K562 (cell line): ENCODE data around the gene ZFAND2A. TPM values are rescaled to one million over a fixed set of nuclear protein-coding genes. Genes with fewer than 3 reads are reported as not detected.
A peak's percentile ranks its signal among the peaks of the same experiment; 100 is the strongest.

ENCODE experiments used
- ATF1 ChIP-seq, 2 experiments: fragments of 450-650 bp in 1 of 2; IDR thresholded peaks; 2 replicates each; pipeline ENCODE4 v1.6.1; 2016; ENCODE audit warnings: missing compliant biosample characterization in 1 of 2, missing genetic modification characterization in 1 of 2
- BCL6 ChIP-seq: fragments of 250-450 bp; sonication (Bioruptor Pico); IDR thresholded peaks from 2 replicates; pipeline ENCODE4 v1.4.0; 2020
- CEBPG ChIP-seq, 3 experiments: fragments of 200-800 bp in 1 of 3; sonication (Bioruptor generic) in 1 of 3; sonication (generic) in 1 of 3; formaldehyde crosslinking in 1 of 3; IDR thresholded peaks in 2 of 3; conservative IDR thresholded peaks in 1 of 3; 2 replicates each; pipeline versions ENCODE4 v1.6.1 to v1.8.0; 2016 to 2022; ENCODE audit warnings: missing compliant biosample characterization in 2 of 3, missing genetic modification characterization in 2 of 3, mild to moderate bottlenecking in 1 of 3, missing genetic modification reagents in 1 of 3
- FOXA3 ChIP-seq, 2 experiments: fragments of 450-650 bp in 1 of 2; sonication (generic) in 1 of 2; formaldehyde crosslinking; IDR thresholded peaks in 1 of 2; conservative IDR thresholded peaks in 1 of 2; 2 replicates each; pipeline versions ENCODE4 v1.4.0 to v1.8.0; 2020 to 2022; ENCODE audit warnings: mild to moderate bottlenecking in 2 of 2, missing genetic modification reagents in 1 of 2
- GABPA ChIP-seq: fragments of 200-800 bp; sonication (Bioruptor generic); conservative IDR thresholded peaks from 2 replicates; pipeline ENCODE4 v1.6.1; 2016; ENCODE audit warnings: low read depth, missing genetic modification characterization, missing compliant biosample characterization
- HNRNPLL ChIP-seq: fragments of 200-400 bp; formaldehyde crosslinking; IDR thresholded peaks from 2 replicates; pipeline ENCODE4 v1.6.1; 2017; ENCODE audit warnings: low read length, low read depth, mild to moderate bottlenecking; ENCODE audit not compliant: poor library complexity, severe bottlenecking
- KLF16 ChIP-seq: IDR thresholded peaks from 2 replicates; pipeline ENCODE4 v1.6.1; 2016; ENCODE audit warnings: antibody characterized with exemption
- MAZ ChIP-seq, 2 experiments: fragments of 450-650 bp in 1 of 2; sonication (generic) in 1 of 2; formaldehyde crosslinking; IDR thresholded peaks in 1 of 2; conservative IDR thresholded peaks in 1 of 2; 2 replicates each; pipeline versions ENCODE4 v1.4.0 to v1.5.0; 2020; ENCODE audit warnings: mild to moderate bottlenecking in 1 of 2, missing genetic modification reagents in 1 of 2
- MIER1 ChIP-seq: fragments of 450-650 bp; IDR thresholded peaks from 2 replicates; pipeline ENCODE4 v1.6.1; 2016; ENCODE audit warnings: antibody characterized with exemption, mild to moderate bottlenecking, low read depth
- MYC ChIP-seq, 2 experiments: fragments of 250-450 bp in 1 of 2; sonication (Bioruptor Pico) in 1 of 2; IDR thresholded peaks; 2 replicates each; pipeline versions ENCODE4 v1.5.1 to v1.6.1; 2012 to 2021; ENCODE audit warnings: low read depth in 2 of 2, borderline replicate concordance in 1 of 2, improper control_type of control experiment in 1 of 2, low read length in 1 of 2, mild to moderate bottlenecking in 1 of 2, moderate library complexity in 1 of 2
- PCBP1 ChIP-seq: fragments of 200-400 bp; formaldehyde crosslinking; IDR thresholded peaks from 2 replicates; pipeline ENCODE4 v1.6.1; 2018; ENCODE audit warnings: mild to moderate bottlenecking, low read depth, low read length; ENCODE audit not compliant: poor library complexity, severe bottlenecking
- POLR2A ChIP-seq: fragments of 450-650 bp; conservative IDR thresholded peaks from 2 replicates; pipeline ENCODE4 v1.6.1; 2016
- POLR2B ChIP-seq: fragments of 450-650 bp; IDR thresholded peaks from 2 replicates; pipeline ENCODE4 v1.6.1; 2018; ENCODE audit warnings: low read depth; ENCODE audit not compliant: partially characterized antibody
- SP1 ChIP-seq: sonication (generic); formaldehyde crosslinking; IDR thresholded peaks from 2 replicates; pipeline ENCODE4 v1.8.1; 2022; ENCODE audit warnings: mild to moderate bottlenecking, missing genetic modification reagents
- SUPT5H ChIP-seq: fragments of 450-650 bp; IDR thresholded peaks from 2 replicates; pipeline ENCODE4 v1.6.1; 2016
- ZC3H11A ChIP-seq: IDR thresholded peaks from 2 replicates; pipeline ENCODE4 v1.6.1; 2012; ENCODE audit warnings: low read depth, low read length, improper control_type of control experiment
- ZNF76 ChIP-seq: fragments of 250-450 bp; sonication (Bioruptor Pico); IDR thresholded peaks from 2 replicates; pipeline ENCODE4 v1.4.0; 2020; ENCODE audit warnings: mild to moderate bottlenecking, moderate library complexity, borderline replicate concordance
- polyA plus RNA-seq, 8 experiments: library from polyadenylated mRNA; depleted of rRNA in 4 of 8; stranded (reverse) in 5 of 8; unstranded in 3 of 8; fragments of >200 nt; fragmentation: Nextera tagmentation in 2 of 8; fragmentation: Illumina TruSeq in 1 of 8; extraction: Ambion mirVana in 2 of 8; extraction: Trizol in 1 of 8; gene quantifications; 2 replicates each; pipeline versions ENCODE4 v1.2.1 to v1.2.3, GENCODE V29; 2011 to 2014; ENCODE audit warnings: inconsistent platforms in 1 of 8, missing spikeins in 1 of 8
- total RNA-seq, 7 experiments: library from RNA; depleted of rRNA in 6 of 7; stranded (reverse); fragments of >200 nt in 6 of 7; fragmentation: Illumina TruSeq in 2 of 7; extraction: Trizol in 2 of 7; gene quantifications; 2 replicates each; pipeline versions ENCODE4 v1.2.1 to v1.2.3, GENCODE V29; 2011 to 2021; ENCODE audit warnings: low replicate concordance in 1 of 7
- TF ChIP-seq, protein P1 (sequence below): fragments of 450-650 bp; formaldehyde crosslinking; IDR thresholded peaks from 2 replicates; pipeline ENCODE4 v1.4.0; 2022; ENCODE audit warnings: mild to moderate bottlenecking, moderate library complexity
- TF ChIP-seq, protein P2 (sequence below), 3 experiments: IDR thresholded peaks in 2 of 3; conservative IDR thresholded peaks in 1 of 3; 2 replicates each; pipeline ENCODE4 v1.5.1; 2011 to 2012; ENCODE audit warnings: low read length in 3 of 3, mild to moderate bottlenecking in 3 of 3, control low read depth in 2 of 3, improper control_type of control experiment in 1 of 3, inconsistent platforms in 1 of 3, low read depth in 1 of 3, mixed read lengths in 1 of 3, moderate library complexity in 1 of 3; ENCODE audit not compliant: insufficient read depth in 2 of 3
- TF ChIP-seq, protein P3 (sequence below): fragments of 200-800 bp; sonication (Bioruptor generic); IDR thresholded peaks from 2 replicates; pipeline ENCODE4 v1.6.1; 2017; ENCODE audit warnings: missing genetic modification characterization, missing compliant biosample characterization

ZFAND2A gene
- total and polyA plus RNA-seq, 9 of the 15 experiments (the other 6 are each of a cell fraction or from before 2014, with no cell fraction given), result 16.8 to 56.8 (median 26.1) TPM

DNA sequence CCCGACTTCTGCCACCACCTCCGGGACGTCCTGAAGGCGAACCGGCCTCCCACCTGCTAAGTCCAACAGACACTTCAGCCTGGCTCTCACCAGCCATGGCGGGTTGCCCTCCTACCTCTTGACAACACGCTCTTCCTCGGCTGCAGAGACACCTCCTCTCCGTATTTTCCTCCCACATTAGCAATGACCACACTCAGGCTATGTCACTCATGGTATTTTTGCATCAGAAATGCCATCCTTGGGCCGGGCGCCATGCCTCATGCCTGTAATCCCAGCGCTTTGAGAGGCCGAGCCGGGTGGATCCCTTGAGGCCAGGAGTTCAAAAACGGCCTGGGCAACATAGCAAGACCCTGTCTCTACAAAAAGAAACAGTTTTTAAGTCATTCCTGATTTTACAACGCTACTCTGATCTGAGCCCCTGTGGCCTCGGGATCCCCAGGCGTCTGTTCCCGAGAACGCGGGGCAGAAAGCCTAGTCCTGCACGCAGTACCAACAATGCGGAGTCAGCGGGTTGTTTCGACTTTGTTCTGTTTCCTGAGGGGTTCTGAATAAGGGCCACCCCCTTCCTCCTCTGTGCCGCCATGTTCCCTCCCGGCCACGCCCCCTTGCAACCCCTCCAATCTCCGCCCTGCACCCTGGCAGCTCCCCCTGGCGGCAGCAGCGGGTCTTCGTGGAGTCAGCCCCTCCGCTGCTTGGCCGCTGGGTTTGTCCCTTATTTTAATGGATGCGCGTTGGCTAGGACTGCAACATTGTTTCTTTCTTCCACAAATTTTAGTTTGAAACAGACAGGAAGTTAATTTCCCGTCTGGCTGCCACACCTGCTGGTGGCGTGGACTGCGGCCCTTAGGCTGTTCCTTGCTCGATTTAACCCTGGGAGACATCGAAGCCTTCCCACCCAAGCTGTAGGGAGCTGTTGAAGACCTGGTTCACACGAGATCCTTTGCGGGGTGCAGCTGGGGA is 9.7 kb upstream of the ZFAND2A start (continued):
- TF ChIP-seq, protein P1, sequence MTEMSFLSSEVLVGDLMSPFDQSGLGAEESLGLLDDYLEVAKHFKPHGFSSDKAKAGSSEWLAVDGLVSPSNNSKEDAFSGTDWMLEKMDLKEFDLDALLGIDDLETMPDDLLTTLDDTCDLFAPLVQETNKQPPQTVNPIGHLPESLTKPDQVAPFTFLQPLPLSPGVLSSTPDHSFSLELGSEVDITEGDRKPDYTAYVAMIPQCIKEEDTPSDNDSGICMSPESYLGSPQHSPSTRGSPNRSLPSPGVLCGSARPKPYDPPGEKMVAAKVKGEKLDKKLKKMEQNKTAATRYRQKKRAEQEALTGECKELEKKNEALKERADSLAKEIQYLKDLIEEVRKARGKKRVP (CRISPR knock-in tag), result peak; percentile 42; the same call in 1 of the 2 replicates
- peak; percentile 84 for TF ChIP-seq POLR2A
- no peak for TF ChIP-seq PCBP1
- TF ChIP-seq ATF1 (CRISPR knock-in tag; IDR thresholded peaks at IDR 0.05), result no peak
- TF ChIP-seq ATF1 (tag; IDR thresholded peaks at IDR 0.05), result peak; percentile 48; the same call in 1 of the 2 replicates
- peak; percentile 19 for TF ChIP-seq HNRNPLL
- TF ChIP-seq MAZ (CRISPR knock-in tag; conservative IDR thresholded peaks at IDR 0.05 in 1 of 2, IDR thresholded peaks at IDR 0.05 in 1 of 2), result peak; percentile 48 to 89; a peak in 3 of 4 replicates
- peak; percentile 81 for TF ChIP-seq SUPT5H
- peak; percentile 44; the same call in 1 of the 2 replicates for TF ChIP-seq KLF16
- TF ChIP-seq POLR2B, result peak; percentile 66
- TF ChIP-seq, protein P2, sequence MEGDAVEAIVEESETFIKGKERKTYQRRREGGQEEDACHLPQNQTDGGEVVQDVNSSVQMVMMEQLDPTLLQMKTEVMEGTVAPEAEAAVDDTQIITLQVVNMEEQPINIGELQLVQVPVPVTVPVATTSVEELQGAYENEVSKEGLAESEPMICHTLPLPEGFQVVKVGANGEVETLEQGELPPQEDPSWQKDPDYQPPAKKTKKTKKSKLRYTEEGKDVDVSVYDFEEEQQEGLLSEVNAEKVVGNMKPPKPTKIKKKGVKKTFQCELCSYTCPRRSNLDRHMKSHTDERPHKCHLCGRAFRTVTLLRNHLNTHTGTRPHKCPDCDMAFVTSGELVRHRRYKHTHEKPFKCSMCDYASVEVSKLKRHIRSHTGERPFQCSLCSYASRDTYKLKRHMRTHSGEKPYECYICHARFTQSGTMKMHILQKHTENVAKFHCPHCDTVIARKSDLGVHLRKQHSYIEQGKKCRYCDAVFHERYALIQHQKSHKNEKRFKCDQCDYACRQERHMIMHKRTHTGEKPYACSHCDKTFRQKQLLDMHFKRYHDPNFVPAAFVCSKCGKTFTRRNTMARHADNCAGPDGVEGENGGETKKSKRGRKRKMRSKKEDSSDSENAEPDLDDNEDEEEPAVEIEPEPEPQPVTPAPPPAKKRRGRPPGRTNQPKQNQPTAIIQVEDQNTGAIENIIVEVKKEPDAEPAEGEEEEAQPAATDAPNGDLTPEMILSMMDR (IDR thresholded peaks at IDR 0.05 in 2 of 3, conservative IDR thresholded peaks at IDR 0.05 in 1 of 3; ENCODE audit: insufficient read depth in 2 of 3, low read depth in 1 of 3, low read length in 3 of 3), result peak; percentile 94 to 97 (median 95)
- TF ChIP-seq BCL6 (CRISPR knock-in tag), result no peak
- 0 out of 2 replicates have a peak, but pooled peaks have one; percentile 16 for TF ChIP-seq GABPA (tag)
- TF ChIP-seq ZNF76 (CRISPR knock-in tag), result no peak
- peak; percentile 93 for TF ChIP-seq SP1 (CRISPR knock-in tag)
- TF ChIP-seq, protein P3, sequence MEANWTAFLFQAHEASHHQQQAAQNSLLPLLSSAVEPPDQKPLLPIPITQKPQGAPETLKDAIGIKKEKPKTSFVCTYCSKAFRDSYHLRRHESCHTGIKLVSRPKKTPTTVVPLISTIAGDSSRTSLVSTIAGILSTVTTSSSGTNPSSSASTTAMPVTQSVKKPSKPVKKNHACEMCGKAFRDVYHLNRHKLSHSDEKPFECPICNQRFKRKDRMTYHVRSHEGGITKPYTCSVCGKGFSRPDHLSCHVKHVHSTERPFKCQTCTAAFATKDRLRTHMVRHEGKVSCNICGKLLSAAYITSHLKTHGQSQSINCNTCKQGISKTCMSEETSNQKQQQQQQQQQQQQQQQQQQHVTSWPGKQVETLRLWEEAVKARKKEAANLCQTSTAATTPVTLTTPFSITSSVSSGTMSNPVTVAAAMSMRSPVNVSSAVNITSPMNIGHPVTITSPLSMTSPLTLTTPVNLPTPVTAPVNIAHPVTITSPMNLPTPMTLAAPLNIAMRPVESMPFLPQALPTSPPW (CRISPR knock-in tag), result peak; percentile 67
- peak; percentile 76; the same call in 1 of the 2 replicates for TF ChIP-seq CEBPG (CRISPR knock-in tag; IDR thresholded peaks at IDR 0.05)
- TF ChIP-seq CEBPG (tag; conservative IDR thresholded peaks at IDR 0.05 in 1 of 2, IDR thresholded peaks at IDR 0.05 in 1 of 2), result no peak
- peak; percentile 79; the same call in 1 of the 2 replicates for TF ChIP-seq MYC (IDR thresholded peaks at IDR 0.05; ENCODE audit: low read depth, low read length)
- peak; percentile 55; the same call in 1 of the 2 replicates for TF ChIP-seq MYC (CRISPR knock-in tag; IDR thresholded peaks at IDR 0.05; ENCODE audit: borderline replicate concordance, low read depth)
- TF ChIP-seq FOXA3 (CRISPR knock-in tag; conservative IDR thresholded peaks at IDR 0.05 in 1 of 2, IDR thresholded peaks at IDR 0.05 in 1 of 2), result peak in 1 of 2 experiments; percentile 64; a peak in 1 of 4 replicates
- 0 out of 2 replicates have a peak, but pooled peaks have one; percentile 68 for TF ChIP-seq MIER1
- TF ChIP-seq ZC3H11A, result no peak
